Psoas muscle (tissue), 8 donors: ENCODE results near the gene FUS. TPM values are rescaled to one million over a fixed set of nuclear protein-coding genes. Genes with fewer than 3 reads are reported as not detected.

ENCODE experiments used
- ATAC-seq, 4 donors: fragments of 200-7000 bp; cut with Tn5 transposase; one replicate each; pipeline ENCODE4 v1.9.1; 2020; ENCODE audit warnings: moderate library complexity in 3 of 4, mild to moderate bottlenecking in 2 of 4
- DNase-seq, 2 donors: peaks; one replicate each; pipeline ENCODE4 v3.0.0-alpha.2; 2020
- H3K27ac ChIP-seq: fragments of 200-600 bp; one replicate; pipeline ENCODE4 v1.8.0; 2022
- H3K27me3 ChIP-seq, 3 donors: fragments of 200-600 bp in 1 of 3; one replicate each; pipeline versions ENCODE4 v1.6.1 to v1.8.0; 2013 to 2022; ENCODE audit warnings: low read length in 2 of 3, mild to moderate bottlenecking in 2 of 3, moderate library complexity in 1 of 3; ENCODE audit not compliant: insufficient read depth in 3 of 3
- H3K36me3 ChIP-seq, 2 donors: fragments of 200-600 bp in 1 of 2; one replicate each; pipeline versions ENCODE4 v1.6.1 to v1.8.0; 2013 to 2022; ENCODE audit warnings: low read depth in 1 of 2, mild to moderate bottlenecking in 1 of 2, moderate library complexity in 1 of 2; ENCODE audit not compliant: insufficient read depth in 1 of 2
- H3K4me1 ChIP-seq: fragments of 200-600 bp; one replicate; pipeline ENCODE4 v1.8.0; 2022
- H3K4me3 ChIP-seq: fragments of 200-600 bp; one replicate; pipeline ENCODE4 v1.8.0; 2022; ENCODE audit warnings: mild to moderate bottlenecking
- H3K9me3 ChIP-seq: fragments of 200-600 bp; one replicate; pipeline ENCODE4 v1.8.0; 2022
- CTCF ChIP-seq: fragments of 200-600 bp; IDR thresholded peaks from one replicate; pipeline ENCODE4 v1.8.0; 2022; ENCODE audit warnings: antibody characterized with exemption
- WGBS, 3 donors: extraction: QIAGEN DNeasy Blood & Tissue Kit; methylation state at CpG; one replicate each; pipeline versions ENCODE4 v1.1.6 to v1.1.7; 2013; 5-methylcytosine and 5-hydroxymethylcytosine counted together
- intact Hi-C, 2 donors: fragments of 100-400 bp; cut with DNase I; formaldehyde crosslinking; loops; one replicate each; pipeline versions ENCODE4 v1.11.0 to v1.14.2; 2022
- polyA plus RNA-seq, 3 donors: library from polyadenylated mRNA; stranded (reverse); fragments of 200-250 nt; gene quantifications; one replicate each; pipeline ENCODE4 v1.2.3, GENCODE V29; 2013
- total RNA-seq, 4 donors: library from RNA; stranded (reverse); fragmentation: NEBNext Ultra II Directional in 2 of 4; extraction: Animal tissue kit (Norgen Biotek cat#: 25700) in 2 of 4; gene quantifications; one replicate each; pipeline versions ENCODE4 v1.2.1 to v1.2.4, GENCODE V29; 2021 to 2023
- donor health status: healthy with polysubstance abuse.
- donor health status: DM: no; HTN: no; CAD: no; lungs with moderate emphysema.
- donor health status: Bipolar disorder and iron deficiency.
- donor health status: healthy.
- donor health status: DM: yes; HTN: yes; CAD: no.
- donor health status: DM: no; HTN: no; CAD: no.
- donor health status: DM: no; HTN: no; CAD: no.
- donor health status: DM: yes; HTN: yes; CAD: no.

The FUS gene
- total and polyA plus RNA-seq, 7 donors = 117 to 246 (median 159) TPM

- ATAC-seq = no peak
- H3K36me3 ChIP-seq = peaks cover 45 to 100% of the 10 kb centered on the region in 2 donors
- intact Hi-C loops = no loop called here
- no peak for TF ChIP-seq CTCF
- H3K4me3 ChIP-seq = no peak overlapping the region
- peaks cover 7% of the 10 kb centered on the region for H3K4me1 ChIP-seq
- H3K27ac ChIP-seq = no peak overlapping the region
- 91 to 97% (median 94%) methylated on average over 17 of the region's 17 CpGs for WGBS, 3 donors
- no peaks in the 10 kb centered on the region for H3K9me3 ChIP-seq
- no peak for DNase-seq
- H3K27me3 ChIP-seq = no peaks in the 10 kb centered on the region
These were observed 11.0 kb downstream of the FUS start for GRCh38 chr16:31190818-31191444.

- 79 to 84% (median 79%) methylated on average over 5 of the region's 5 CpGs for whole genome bisulfite sequencing, 3 donors
- Histone ChIP-seq H3K4me1 (peaks cover 7% of the 10 kb centered on the region), H3K27me3 (no peaks in the 10 kb centered on the region), H3K36me3 (peaks cover 37 to 100% of the 10 kb centered on the region in 2 donors), H3K4me3 (no peak overlapping the region), H3K9me3 (no peaks in the 10 kb centered on the region), H3K27ac (no peak overlapping the region)
- intact Hi-C loops = no loop called here
- DNase-seq (no peak), ATAC-seq (no peak)
- TF ChIP-seq CTCF = no peak
These were observed 11.9 kb downstream of the FUS start for GRCh38 chr16:31191697-31192428.

GRCh38 chr16:31192856-31193642 is 13.1 kb downstream of the FUS start:
- intact Hi-C loops = no loop called here
- H3K9me3 ChIP-seq = no peaks in the 10 kb centered on the region
- no peak overlapping the region for H3K4me3 ChIP-seq
- no peak overlapping the region for H3K27ac ChIP-seq
- ATAC-seq = no peak
- DNase-seq = no peak
- peaks cover 33 to 98% of the 10 kb centered on the region in 2 donors for H3K36me3 ChIP-seq
- no peak for TF ChIP-seq CTCF
- H3K27me3 ChIP-seq = no peaks in the 10 kb centered on the region
- WGBS, 3 donors = 88 to 90% (median 89%) methylated on average over 16 of the region's 16 CpGs
- H3K4me1 ChIP-seq = no peaks in the 10 kb centered on the region

- no peak overlapping the region for H3K27ac ChIP-seq
- no peaks in the 10 kb centered on the region for H3K27me3 ChIP-seq
- ATAC-seq = no peak
- H3K9me3 ChIP-seq = no peaks in the 10 kb centered on the region
- WGBS, 3 donors = 77 to 83% (median 78%) methylated on average over 2 of the region's 2 CpGs
- no peaks in the 10 kb centered on the region for H3K4me1 ChIP-seq
- no peak for DNase-seq
- TF ChIP-seq CTCF = no peak
- peaks cover 29 to 98% of the 10 kb centered on the region in 2 donors for H3K36me3 ChIP-seq
- H3K4me3 ChIP-seq = no peak overlapping the region
- intact Hi-C loops = no loop called here
These were observed 13.9 kb downstream of the FUS start for GRCh38 chr16:31193874-31194273.
